ENCODE data around the gene POLK. TPM values are rescaled to one million over a fixed set of nuclear protein-coding genes. Genes with fewer than 3 reads are reported as not detected.

Gene POLK
- total and polyA plus RNA-seq, 2 of the 8 experiments (the other 6 are each of a cell fraction or from before 2014, with no cell fraction given): 2.0 to 9.0 TPM

- no peak for TF ChIP-seq USF2 (IDR thresholded peaks at IDR 0.05; ENCODE audit: low read length)
- no peak for TF ChIP-seq ATF2 (IDR thresholded peaks at IDR 0.05; ENCODE audit: low read length)
- TF ChIP-seq EGR1 (IDR thresholded peaks at IDR 0.05; ENCODE audit: borderline replicate concordance, low read depth, low read length): no peak
- no peak for TF ChIP-seq NRF1 (IDR thresholded peaks at IDR 0.05; ENCODE audit: low read depth, low read length)
- TF ChIP-seq SP1 (IDR thresholded peaks at IDR 0.05; ENCODE audit: low read depth, low read length): no peak
- TF ChIP-seq E2F6 (IDR thresholded peaks at IDR 0.05): no peak
These were observed 1.7 kb upstream of the POLK start (continued) for GRCh38 chr5:75509956-75510355.
